ENCODE data around the gene TMEM63C.

DNA sequence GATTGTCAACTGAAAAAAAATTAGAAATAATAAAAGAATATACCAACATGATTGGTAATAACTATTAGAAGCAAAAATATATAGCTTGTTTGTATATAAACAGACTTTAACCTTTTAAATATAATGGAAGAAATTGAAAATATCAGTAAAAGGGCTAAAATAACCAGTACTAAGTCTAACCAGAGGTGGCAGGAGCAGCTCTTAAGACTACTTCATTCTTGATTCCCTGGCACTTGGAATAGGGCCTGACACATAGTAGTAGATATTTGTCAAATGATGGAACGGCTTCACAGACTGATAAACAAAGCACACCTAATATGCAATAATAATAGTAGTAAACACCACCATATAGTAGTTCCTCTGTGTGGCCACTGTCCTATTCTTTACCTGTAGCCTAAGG is 9.4 kb downstream of the TMEM63C start:
- TF ChIP-seq POLR2A (IDR thresholded peaks at IDR 0.05): no peak
- no peak for TF ChIP-seq CTCF (IDR thresholded peaks at IDR 0.05)
